Measurements from ENCODE around the gene ZNF587B.
"Not testable (repeated sequence)": the region's sequence is repeated elsewhere in the genome, so short reads cannot be mapped to it uniquely, and the experiment has no call there.

The ZNF587B gene

GRCh38 chr19:57830071-57830602 lies at the start of gene ZNF587B:
ZNF587B (plus strand) TSS chr19:57830299; CDS start chr19:57830529, 230 bp downstream.
- peak; percentile 45 to 52 for DNase-seq

DNA sequence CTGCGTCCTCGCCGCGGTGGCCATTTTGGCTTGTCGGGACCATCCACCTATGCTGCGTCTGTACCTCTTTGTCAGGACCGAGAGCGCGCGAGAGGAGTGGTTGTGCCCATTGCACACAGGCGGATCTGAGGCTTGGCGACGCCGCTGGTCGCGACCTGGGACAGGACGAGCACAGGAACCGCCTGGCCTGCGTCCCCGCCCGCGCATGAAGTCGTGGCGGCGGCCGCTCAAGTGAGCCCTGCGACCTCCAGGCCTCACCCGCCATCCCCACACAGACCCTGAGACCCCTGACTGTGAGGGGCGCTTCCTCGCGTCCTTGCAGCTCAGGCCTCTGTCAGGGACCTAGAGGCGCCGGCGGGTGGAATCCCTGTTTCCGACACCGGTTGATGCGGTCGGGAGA lies 43.8 kb upstream of the ZNF587B start:
- DNase-seq, result no peak

GRCh38 chr19:57786906-57787305 lies 43.2 kb upstream of the ZNF587B start:
- no peak for DNase-seq

- no peak for DNase-seq
These were observed 41.9 kb upstream of the ZNF587B start for GRCh38 chr19:57788114-57788692.

DNA sequence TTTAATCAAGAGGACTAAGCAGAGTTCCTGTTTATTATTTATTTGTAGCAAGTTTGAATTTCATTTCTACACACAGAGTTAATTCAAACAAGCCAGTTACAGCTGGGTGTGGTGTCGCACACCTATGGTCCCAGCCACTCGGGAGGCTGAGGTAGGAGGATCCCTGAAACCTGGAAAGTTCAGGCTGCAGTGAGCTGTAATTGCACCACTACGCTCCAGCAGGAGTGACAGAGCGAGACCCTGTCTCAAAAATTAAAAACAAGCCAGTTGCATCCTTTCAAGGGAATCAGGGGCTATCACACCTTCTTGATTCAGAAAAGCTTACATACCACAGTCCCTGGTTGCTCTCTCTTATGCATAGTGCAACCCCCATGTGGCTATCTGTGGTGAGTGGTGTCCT lies 40.8 kb upstream of the ZNF587B start:
- no peak for DNase-seq

- not testable (repeated sequence) for DNase-seq
These were observed 33.5 kb upstream of the ZNF587B start for GRCh38 chr19:57796580-57796979.

GRCh38 chr19:57800696-57801095 lies 29.4 kb upstream of the ZNF587B start:
- no peak for DNase-seq

DNA sequence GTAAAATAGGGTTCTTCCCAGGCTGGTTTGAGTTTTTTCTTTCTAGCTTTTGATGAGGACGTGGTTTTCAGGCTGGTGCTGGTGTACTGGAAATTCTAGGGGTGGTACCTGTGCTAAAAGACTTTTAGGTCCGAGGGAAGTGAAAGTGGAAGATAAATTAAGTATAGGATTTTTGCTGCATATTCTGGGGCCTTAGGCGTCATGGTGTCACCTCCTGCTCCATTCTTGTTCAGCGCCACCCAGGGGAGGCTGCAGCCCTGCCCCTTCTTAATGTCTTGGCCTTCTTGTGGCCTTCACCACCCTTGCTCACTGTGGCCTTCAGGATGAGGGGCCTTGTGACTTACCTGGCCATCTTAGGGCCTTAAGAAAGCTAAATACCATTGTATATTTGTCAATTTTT lies 27.8 kb upstream of the ZNF587B start:
- DNase-seq, result no peak

DNA sequence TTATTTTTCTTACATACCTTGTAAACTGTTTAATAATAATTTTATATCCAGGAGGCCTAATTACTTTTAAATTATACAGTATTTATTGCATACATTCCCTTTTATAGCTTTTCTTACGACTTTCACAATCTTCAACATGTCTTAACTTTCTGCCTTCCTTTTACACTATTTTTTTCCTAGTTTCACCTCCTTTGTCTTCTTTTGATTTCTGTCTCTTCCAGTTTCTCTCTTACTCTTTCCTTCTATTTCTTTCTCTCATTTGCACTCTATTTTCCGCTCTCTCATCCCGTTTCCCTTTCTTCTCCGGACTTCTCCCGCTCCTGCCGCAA lies 26.9 kb upstream of the ZNF587B start:
- no peak for DNase-seq

DNA sequence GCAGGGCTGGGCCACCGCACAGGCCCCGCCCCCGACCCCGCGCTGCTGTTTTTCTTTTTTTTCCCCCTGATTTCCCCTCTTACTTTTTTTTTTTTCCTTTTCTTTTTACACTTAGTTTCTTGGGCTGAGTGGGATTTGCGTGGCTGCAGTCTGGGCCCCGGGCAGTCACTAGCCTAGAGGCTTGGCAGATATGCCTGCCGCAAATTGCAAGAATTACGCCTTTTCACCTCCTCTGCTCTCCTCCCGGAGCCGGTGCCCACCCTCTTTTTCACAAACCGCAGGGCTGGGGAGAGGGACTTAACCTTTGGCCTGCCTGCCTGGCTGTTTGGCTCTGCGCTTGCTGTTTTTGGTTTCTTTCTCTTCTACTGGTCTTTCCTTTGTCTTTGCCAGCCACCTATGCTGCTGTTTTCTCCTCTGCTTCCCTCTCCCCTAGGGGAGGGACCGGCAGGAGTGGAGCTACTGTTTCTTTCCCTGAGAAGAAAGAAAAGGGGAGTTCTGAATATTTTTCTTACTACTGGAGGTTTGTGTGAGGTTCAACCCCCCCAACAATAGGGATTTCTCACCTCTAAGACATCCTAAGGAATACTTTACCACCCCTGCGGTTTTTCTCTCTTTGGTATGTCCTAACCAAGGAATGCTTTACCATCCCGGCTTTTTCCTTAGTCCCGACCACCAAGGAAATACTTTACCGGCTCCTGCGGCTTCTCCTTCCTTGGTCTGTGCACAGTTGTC lies 26.3 kb upstream of the ZNF587B start:
- DNase-seq, result no peak

GRCh38 chr19:57807541-57807940 lies 22.6 kb upstream of the ZNF587B start:
- DNase-seq, result no peak

GRCh38 chr19:57810410-57811295 lies 19.4 kb upstream of the ZNF587B start:
- DNase-seq, result not testable (repeated sequence)

DNA sequence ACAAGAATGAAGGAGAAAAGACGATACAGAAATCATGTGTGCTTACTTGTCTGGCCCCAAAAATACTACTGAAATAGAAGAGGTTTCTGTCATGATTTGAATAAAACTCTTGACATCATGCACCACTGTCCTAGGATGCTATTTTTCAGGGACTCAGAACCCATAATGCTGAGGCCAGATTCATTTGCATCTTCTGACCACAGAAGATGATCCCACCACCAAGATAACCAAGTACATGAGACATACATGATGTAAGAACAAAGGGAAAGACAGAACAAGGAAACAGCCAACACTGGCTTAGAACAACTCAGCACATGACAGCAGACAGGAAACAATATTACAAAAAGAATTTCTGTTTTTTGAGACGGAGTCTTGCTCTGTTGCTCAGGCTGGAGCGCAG lies 17.9 kb upstream of the ZNF587B start:
- no peak for DNase-seq

- not testable (repeated sequence) for DNase-seq
These were observed 16.9 kb upstream of the ZNF587B start for GRCh38 chr19:57812975-57813820.

DNA sequence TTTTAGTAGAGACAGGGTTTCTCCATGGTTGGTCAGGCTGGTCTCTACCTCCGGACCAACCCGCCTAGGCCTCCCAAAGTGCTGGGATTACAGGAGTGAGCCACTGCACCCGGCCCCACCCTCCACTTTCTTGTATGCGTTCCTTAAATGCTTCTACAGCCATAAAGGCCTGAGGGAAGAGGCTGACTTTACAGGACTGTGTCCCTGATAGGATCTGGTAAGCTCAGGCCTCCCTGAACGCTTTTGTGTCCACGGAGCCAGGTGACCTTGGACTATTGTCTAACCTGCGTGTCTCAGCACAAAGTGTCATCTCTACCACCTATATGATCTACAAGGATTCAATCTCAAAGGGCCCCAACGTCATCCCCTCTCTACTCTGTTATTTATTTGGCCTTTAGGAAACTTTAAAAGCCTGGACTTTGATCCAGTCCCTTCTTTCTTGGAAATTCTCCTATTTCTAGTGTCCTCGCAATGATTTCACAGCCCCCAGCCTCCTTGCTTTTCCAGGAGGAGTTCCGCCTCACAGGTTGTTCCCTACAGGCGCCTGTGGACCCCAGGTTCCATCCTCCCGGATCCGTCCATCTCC lies 16.1 kb upstream of the ZNF587B start:
- no peak for DNase-seq

GRCh38 chr19:57814505-57815246 lies 15.4 kb upstream of the ZNF587B start, which contains the start of gene ZNF552:
ZNF552 (minus strand) TSS chr19:57814913; CDS start chr19:57814743, 170 bp downstream.
- DNase-seq, result peak; percentile 75 to 79

GRCh38 chr19:57815247-57816075 lies 14.6 kb upstream of the ZNF587B start:
- DNase-seq, result no peak

- DNase-seq, result no peak
These were observed 13.4 kb upstream of the ZNF587B start for GRCh38 chr19:57816652-57817051.

DNA sequence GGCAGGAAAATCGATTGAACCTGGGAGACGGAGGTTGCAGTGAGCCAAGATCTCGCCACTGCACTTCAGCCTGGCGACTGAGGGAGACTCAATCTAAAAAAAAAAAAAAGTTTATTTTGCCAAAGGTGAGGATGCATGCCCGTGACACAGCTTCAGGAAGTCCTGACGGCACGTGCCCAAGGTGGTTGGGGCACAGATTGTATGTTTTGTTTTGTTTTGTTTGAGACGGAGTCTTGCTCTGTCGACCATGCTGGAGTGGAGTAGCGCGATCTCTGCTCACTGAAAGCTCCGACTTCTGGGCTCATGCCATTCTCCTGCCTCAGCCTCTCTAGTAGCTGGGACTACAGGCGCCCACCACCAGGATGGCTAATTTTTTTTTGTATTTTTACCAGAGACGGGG lies 12.1 kb upstream of the ZNF587B start:
- DNase-seq, result no peak

GRCh38 chr19:57818378-57818777 lies 11.7 kb upstream of the ZNF587B start:
- DNase-seq, result no peak
